AG09309 (cell line): ENCODE results near the gene TXNL4B.
A peak's percentile ranks its signal among the peaks of the same experiment; 100 is the strongest.

Source experiments
- DNase-seq: peaks from one replicate; pipeline ENCODE4 v3.0.0-alpha.2; 2010; ENCODE audit warnings: low read depth
- H3K4me3 ChIP-seq: 2 replicates; pipeline ENCODE4 v1.5.1; 2011; ENCODE audit warnings: mild to moderate bottlenecking, low read depth, low read length, moderate library complexity; ENCODE audit not compliant: control insufficient read depth
- CTCF ChIP-seq: IDR thresholded peaks from 2 replicates; pipeline ENCODE4 v1.5.1; 2011; ENCODE audit warnings: mild to moderate bottlenecking, low read depth, low read length, inconsistent platforms; ENCODE audit not compliant: insufficient read depth, control insufficient read depth; ENCODE audit errors: missing control alignments

TXNL4B gene

GRCh38 chr16:72050769-72051464, 42.5 kb downstream of the TXNL4B start:
- no peak for TF ChIP-seq CTCF
- H3K4me3 ChIP-seq, result no peak overlapping the region
- peak; percentile 2 for DNase-seq

DNA sequence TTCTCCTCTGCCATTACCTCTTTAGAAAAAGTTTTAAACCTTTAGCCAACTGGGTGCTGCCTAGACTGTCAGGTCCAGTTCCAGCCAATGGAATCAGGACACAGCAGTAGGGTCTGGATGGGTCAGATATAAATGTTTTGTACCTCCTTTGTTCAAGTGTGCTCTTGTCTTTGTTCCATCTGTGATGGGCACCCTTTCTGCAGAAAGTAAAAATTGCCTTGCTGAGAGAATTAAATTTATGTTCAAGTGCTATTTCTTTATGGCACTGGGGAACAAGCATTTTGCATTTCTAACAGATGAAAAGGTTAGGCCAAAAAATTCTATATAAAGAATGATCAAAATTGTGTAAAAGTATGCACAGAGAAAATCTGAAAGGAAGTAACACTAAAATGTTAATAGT, 44.3 kb downstream of the TXNL4B start:
- H3K4me3 ChIP-seq, result no peak overlapping the region
- no peak for TF ChIP-seq CTCF
- no peak for DNase-seq

DNA sequence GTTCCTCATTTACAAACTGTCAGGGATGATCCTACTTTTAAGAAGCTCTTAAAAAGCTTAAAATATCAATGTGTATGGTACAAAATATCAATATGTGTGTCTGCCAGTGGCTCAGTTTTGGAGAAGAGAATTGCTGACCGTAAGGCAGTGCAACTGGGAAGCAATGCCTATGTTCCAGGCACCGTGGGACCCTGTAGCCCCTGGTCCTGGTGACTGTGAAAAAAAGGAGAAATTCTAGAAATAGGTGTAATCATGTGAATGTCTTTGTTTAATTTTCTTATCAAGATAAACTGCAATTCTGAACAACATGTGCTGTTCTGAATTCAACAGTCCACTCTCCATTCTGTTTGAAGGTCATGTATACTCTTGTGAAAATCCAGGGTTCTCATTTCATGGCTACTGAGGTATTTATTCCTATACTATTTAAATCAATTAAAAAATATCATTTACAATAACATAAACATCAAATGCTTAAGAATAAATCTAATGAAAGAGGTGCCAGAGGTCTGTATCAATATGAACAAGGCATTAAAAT, 48.5 kb downstream of the TXNL4B start:
- H3K4me3 ChIP-seq, result no peak overlapping the region
- DNase-seq, result no peak
- no peak for TF ChIP-seq CTCF

DNA sequence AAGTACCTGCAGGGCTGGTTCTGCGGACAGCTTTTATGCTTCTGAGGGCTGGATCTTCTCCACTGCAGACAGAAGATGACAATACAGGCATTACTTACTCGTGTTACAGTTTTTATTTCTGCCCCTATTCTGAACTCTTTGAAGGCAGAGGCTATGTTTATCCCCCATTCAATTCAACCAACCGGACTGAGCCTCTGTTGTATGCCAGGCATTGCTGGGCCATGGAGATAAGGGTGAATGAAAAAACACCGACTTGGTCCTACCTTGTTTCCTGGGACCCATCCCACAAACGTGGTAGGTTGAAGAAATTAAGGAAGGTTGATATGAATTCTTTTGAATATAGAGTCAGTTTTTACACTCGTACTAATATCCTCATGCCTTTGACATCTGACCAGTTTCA, 49.1 kb downstream of the TXNL4B start:
- TF ChIP-seq CTCF, result no peak
- H3K4me3 ChIP-seq, result no peak overlapping the region
- DNase-seq, result no peak

- no peak for DNase-seq
- no peak overlapping the region for H3K4me3 ChIP-seq
- no peak for TF ChIP-seq CTCF
Measured at GRCh38 chr16:72043539-72043938, 49.9 kb downstream of the TXNL4B start.

GRCh38 chr16:72043058-72043457, 50.4 kb downstream of the TXNL4B start:
- no peak overlapping the region for H3K4me3 ChIP-seq
- DNase-seq, result no peak
- no peak for TF ChIP-seq CTCF

DNA sequence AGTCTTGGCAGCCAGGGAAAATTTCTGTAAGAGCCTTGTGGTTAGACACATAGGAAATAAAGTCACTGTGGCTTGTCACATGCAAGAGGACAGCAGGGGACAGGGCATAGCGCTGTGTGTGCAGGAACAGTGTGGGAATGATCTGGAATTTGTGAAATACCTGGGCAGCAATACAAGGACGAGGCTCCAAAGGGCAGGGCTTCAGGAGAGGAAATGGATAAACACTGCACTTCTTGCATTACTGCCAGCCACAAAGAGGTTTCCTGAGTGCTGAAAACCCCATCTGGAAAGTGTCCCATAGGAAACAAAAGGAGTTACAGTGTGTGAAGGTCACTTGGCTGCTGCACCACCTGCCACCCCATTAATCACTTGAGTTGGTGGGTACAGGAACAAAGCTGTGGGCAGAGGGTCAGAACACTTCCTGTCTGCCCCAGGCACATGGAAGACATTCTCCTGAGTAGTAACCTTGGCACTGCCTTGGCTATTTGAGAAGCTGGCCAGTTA, 51.2 kb downstream of the TXNL4B start:
- no peak for DNase-seq
- H3K4me3 ChIP-seq, result no peak overlapping the region
- no peak for TF ChIP-seq CTCF
